Activated T-cell treated with anti-CD3 and anti-CD28 coated beads, Interleukin-2, amount 50 U/mL, for 72 hours (primary cell): Measurements from ENCODE around the gene ANKUB1. TPM values are rescaled to one million over a fixed set of nuclear protein-coding genes. Genes with fewer than 3 reads are reported as not detected.

ENCODE experiments used
- total RNA-seq, 2 donors: library from RNA; stranded (reverse); gene quantifications; one replicate each; pipeline ENCODE4 v1.2.3, GENCODE V29; 2022

ANKUB1 gene
- total RNA-seq, 2 donors from 2014 or later, result not detected

Other genes with a start within 250 kb of the ANKUB1 start
- under 1 TPM; 0.53 to 0.95 TPM for gene WWTR1, start 134.5 kb downstream of the ANKUB1 start, total RNA-seq
- 10 to 100 TPM; 35.3 to 40.6 TPM for gene COMMD2, start 40.1 kb downstream of the ANKUB1 start, total RNA-seq
- gene RNF13, start 20.7 kb upstream of the ANKUB1 start, total RNA-seq, result 10 to 100 TPM; 45.0 to 47.3 TPM
- 1 to 10 TPM; 3.2 to 5.9 TPM for gene PFN2, start 178.3 kb upstream of the ANKUB1 start, total RNA-seq